Left hindlimb (tissue), 1 donor: ENCODE measurements around the gene ABCD2.
A peak's percentile ranks its signal among the peaks of the same experiment; 100 is the strongest.
"Not testable (repeated sequence)": the region's sequence is repeated elsewhere in the genome, so short reads cannot be mapped to it uniquely, and the experiment has no call there.

Experiments used
- DNase-seq: peaks from one replicate; pipeline ENCODE4 v3.0.0-alpha.2; 2018

The ABCD2 gene

DNA sequence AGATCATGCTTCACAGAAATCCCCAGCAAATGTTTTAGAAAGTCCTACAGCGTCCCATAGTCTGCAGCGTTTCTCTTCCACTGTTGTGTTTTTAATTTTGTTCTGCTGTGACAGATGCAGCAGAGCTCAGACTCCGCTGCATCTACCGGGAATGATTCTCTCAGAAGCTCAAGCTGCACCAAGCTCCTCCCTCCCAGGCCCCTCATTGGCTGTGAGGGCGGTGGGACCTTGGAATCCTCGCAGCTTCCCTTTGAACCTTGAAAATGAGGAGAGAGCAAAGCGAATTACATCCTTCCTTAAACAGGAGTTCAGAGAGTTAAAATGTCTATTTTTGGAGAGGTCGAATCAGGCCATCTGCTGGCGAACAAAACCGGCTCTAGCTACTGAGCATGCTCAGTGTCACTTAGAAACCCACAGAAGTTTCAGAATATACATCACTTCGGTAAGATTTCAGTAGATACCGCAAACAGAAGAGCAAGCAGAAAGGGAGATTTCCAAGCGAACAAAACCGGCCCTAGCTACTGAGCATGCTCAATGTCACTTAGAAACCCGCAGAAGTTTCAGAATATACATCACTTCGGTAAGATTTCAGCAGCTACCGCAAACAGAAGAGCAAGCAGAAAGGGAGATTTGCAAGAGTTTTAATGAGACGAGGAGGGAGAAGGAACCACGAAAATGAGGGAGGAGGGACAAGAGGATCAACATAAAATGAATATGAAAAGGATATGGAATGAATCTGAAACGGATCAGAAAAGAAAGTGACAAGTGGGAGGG, at the start of gene ABCD2:
Gene ABCD2, minus strand, starts transcription at position 144 of the 774 bp plus-strand sequence. CDS start 188 bp downstream, outside the sequence.
- peak; percentile 87 for DNase-seq

DNA sequence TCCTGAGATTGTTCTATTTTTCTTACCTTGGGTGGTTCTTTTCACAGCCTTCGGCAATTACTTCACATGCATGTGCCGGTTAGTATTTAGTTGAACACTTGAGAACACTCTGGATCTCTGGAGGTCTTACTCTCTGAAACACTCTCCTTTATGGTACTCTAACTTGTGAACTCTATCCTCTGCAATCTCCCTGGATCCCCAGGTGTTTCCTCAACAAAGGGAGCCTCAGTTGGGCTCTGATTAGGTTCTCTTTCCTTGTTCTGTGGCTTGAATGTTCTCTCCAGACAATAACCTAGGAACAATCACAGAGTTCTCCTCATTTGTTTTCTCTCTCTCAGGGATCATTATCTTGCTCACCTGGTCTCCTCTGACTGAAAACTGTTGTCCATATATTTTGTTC, 40.5 kb upstream of the ABCD2 start:
- no peak for DNase-seq

DNA sequence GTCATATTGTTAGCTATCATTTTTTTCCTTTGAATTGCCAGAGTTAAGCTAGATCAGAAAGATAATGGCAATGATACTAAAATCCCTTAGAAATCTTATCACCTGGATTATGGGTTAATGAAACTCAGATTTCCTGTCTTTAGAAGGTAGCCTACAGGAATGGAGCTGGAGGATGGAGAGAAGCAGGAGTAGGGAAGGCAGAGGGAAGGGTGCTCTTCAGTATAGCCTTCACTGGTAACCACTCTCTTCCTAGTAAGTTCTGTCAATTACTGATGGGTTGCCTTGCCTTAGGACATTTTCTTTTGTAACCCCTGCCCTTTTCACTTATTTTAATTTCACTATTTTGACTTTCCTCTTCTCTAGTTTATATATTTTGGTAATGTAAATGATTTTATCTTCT, 27.8 kb upstream of the ABCD2 start:
- no peak for DNase-seq

DNA sequence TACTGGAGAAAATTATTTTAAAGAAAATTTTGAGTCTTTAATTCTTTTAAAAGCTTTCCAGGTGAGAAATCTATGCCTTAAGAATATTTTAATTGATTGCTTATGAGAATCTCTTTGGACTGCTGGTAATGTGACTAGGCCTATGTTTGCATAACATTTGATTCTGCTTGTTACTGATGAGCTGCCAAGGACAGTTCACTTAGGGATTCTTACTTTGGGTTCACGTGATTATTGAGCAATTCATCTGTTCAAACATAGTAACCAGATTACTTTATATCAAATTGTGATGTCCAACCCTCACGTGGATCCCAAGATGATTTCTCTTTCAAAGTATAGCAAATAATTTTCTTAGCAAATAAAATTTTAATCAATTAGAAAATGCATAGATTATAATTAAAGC, 27.4 kb upstream of the ABCD2 start:
- DNase-seq: no peak

DNA sequence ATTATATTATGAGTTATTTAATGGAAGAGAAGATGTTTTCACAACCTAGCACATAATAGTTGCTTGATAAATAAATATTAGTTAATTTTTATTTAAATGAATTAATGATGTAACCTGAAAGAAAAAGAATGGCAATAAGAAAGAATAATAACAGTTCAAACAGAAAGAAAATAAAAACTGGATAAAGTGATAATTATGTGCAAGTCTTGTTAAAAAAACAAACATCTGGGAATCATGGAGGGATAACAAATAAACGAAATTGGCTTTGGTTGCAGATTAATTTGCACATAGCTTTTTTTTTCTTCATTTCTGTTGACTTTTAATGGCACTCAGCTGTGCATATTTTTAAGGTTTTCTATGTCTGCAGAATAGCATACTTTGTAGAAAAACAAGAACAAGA, 23.4 kb upstream of the ABCD2 start:
- DNase-seq: no peak

DNA sequence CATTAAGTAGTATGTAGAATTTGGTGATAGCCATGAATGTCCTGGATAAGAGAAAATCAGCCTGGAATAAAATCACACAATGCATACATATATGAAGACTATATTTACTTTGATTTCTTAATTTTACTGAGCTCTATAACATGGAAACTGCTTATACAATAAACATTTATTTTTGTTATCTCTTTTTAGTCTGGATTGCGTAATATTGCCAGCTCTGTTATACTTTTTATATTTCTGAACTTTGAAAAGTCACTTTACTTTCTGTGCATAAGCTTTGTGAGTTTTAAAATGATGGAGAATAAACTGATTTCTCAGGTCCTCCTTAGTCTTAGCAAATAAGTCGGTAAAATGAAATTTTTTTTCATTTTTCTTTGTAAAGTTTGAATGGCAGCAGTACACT, 19.2 kb upstream of the ABCD2 start:
- no peak for DNase-seq

DNA sequence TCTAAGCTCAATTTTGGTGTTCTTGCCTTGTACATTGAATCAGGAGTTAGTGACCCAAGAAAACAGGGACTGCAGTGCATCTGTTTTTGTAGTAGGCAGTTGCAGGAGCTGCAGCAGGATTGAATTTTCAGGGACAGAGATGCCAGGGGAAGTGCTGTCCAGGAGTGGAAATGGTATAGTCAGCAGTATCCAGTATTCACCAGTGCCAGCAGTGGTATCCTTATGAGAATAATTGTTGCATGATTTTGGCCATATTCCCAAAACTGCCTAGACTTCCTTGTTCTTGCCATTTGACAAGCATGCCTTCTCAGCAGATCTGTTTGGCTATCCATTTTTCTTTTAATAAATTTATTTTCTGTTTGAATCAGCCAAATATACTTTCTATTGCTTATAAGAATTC, 18.6 kb upstream of the ABCD2 start:
- DNase-seq: no peak

DNA sequence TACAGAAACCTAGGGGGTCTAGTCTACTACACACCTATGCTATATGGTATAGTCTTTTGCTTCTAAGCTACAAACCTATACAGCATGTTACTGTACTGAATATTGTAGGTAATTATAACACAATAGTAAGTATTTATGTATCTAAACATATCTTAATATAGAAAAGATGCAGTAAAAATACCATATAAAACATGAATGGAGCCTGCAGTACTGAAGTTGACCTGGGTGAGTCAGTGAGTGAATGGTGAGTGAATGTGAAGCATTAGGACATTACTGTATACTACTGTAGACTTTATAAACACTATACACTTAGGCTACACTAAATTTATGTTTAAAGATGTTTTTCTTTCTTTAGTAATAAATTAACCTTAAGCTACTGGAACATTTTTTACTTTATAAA, 13.1 kb upstream of the ABCD2 start:
- no peak for DNase-seq

DNA sequence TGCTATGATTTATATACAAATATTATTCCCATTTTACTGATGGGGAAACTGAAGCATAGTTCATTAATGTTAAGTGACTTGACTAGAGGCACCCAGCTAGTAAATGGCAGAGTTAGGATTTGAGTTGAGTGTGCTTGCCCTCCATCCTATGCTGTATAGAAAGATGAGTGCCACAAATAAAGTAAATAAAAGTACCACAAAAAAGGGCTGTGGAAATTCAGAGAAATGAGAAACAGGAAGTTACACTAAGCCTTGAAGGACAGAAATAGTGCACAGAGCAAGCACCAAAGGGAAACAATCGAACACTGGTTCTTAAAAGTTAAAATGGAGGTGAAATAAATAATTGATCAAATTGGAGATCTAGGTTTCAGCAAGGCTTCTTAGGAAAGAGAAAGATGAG, 9.2 kb upstream of the ABCD2 start:
- DNase-seq: no peak

DNA sequence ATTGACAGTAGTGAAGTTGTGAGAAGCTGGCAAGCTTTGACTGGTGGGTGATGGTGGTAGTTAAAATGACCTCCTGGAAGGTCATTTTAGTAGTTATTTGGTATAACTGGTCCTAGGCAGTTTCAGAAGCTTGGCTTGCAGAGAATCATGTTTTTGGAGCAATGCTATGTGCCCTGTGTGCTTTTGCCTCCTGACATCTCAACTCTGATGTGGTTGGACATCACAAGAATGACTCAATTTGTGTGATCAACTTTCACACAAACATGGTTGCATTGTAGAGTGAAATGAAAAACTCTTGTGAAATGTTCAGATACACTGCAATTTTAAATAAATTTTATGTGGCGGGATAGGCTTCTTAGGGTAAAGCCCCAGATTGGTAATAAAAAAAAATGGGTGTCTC, 8.3 kb upstream of the ABCD2 start:
- DNase-seq: no peak

DNA sequence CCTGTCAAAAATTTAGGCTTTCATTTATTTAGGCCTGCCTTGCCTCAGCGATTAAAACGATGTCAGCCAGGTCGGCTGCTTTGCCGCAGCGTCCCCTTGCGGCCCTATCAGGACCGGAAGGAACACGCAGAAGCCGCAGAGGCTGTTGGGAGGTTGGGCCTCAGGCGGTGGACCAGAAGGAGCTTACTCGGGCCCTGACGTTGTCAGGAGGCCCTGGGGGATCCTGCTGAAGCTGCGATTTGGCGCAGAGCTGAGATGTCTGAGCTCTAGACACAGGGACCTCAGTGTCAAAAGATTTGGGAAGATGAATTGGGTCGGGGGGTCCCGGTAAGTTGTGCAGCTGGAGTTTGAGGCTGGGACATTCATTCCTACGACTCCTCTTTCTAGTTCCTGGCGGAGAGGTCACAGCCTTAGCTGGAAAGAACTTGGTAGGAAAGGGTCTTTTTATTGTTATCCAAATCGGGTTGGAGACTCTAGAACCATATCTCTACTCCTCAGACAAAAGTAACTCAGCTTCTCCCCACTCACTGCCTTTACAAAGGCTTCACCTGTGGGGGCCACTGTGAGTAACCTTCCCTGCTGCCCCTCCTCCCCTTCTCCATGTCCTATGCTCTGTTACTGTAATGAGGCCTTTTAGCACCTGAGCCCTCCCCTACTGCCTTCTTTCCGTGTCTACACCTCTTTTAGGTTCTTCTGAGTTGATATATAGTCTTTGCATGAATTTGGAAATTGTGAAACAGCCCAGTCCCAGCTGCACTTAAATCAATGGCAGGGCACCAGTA, 6.6 kb upstream of the ABCD2 start:
- DNase-seq: no peak

DNA sequence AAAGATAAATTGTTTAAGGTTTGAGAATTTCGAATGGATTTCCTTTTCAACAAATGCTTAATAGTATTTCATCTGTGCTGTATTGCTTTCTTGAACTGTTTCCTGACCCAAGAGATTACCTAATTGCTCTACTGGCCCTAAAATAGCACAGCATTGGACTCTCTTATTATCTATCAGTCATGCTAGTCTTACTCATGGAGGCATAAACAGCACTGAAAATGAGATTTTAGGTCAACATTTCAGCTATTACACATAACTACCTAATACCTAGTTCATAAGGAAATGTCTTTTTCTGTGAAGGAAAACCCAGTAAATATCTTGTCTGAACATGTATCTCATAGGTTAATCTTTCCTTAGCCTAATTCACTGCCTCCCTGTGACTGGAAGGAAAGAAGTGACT, 4.3 kb upstream of the ABCD2 start:
- no peak for DNase-seq

DNA sequence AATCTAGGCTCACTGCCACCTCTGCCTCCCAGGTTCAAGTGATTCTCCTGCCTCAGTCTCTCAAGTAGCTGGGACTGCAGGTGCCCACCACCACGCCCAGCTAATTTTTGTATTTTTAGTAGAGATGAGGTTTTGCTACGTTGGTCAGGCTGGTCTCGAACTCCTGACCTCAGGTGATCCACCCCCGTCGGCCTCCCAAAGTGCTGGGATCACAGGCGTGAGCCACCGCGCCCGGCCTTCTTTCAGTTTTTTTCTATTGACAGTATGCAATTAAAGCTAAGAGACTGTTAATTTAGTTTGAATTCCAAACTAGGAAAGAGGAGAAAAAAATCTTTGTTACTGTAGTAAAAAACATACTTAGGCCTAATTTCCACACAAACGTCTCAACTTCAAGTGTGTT, 3.6 kb upstream of the ABCD2 start:
- not testable (repeated sequence) for DNase-seq

DNA sequence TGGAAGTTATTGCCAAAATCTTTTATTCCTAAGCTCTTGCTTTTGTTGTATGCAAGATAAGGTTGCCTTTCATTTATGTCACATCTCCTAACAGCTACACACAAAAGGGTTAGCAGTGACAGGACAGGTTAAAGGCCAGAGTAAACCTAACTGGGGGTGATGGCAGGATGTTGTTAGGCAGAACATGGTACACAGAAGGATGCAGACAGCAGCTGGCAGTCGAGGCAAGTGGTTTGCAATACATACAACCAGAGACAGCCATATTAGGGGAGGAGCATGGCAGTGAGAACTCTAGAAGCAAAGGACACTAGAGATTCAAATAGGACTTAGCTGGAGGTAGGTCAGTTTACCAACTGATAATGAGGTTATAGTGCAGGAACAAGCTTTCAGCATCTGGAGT, 2.7 kb upstream of the ABCD2 start:
- no peak for DNase-seq

DNA sequence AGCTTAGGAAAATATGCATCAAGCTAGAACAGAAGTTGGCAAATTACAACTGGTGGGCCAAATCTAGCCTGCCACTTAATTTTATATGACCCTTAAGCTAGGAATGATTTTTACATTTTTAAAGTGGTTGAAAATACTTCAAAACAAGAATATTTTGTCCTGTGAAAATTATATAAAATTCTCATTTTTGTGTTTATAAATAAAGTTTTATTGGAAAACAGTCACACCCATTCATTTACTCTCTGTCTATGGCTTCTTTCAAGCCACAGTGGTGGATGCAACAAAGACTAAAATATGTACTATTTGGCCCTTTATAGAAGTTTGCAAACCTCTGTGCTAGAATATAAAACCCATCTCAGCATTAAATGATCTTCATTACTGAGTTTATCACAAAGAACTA, 2.1 kb upstream of the ABCD2 start:
- DNase-seq: no peak

DNA sequence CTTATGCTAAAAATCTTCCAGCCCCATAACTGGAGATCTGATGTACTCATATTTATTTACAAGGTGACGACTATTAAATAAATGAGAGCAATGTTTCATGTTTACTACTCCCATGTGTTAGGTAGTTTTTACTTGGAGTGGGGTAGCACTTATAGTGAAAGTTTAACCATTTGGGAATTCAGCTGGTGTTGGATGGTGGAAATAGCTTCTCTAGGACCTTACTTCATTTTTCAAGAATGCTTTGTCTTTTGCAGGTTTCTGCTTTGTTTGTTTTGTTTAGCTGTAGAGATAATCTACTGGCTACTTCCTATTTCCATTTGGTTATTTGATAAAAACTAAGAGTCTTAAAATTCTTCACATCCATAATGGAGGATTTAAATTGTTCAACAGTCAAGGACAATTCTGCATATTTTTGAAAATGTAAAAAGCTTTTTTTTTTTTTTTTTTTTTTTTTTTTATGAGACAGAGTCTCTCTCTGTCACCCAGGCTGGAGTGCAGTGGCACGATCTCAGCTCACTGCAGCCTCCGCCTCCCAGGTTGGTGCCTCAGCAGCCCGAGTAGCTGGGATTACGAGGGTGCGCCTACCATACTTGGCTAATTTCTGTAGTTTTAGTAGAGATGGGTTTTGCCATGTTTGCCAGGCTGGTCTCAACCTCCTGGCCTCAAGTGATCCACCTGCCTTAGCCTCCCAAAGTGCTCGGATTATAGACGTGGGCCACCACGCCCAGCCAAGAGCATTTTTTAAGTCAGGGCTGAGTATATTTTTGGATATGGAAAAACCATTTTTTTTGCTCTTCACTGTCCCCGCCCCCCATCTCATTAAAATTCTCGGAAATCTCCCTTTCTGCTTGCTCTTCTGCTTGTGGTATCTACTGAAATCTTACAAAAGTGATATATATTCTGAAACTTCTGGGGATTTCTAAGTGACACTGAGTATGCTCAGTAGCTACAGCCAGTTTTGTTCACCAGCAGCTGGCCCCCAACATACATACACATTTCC, 1.4 kb upstream of the ABCD2 start:
- DNase-seq: no peak

DNA sequence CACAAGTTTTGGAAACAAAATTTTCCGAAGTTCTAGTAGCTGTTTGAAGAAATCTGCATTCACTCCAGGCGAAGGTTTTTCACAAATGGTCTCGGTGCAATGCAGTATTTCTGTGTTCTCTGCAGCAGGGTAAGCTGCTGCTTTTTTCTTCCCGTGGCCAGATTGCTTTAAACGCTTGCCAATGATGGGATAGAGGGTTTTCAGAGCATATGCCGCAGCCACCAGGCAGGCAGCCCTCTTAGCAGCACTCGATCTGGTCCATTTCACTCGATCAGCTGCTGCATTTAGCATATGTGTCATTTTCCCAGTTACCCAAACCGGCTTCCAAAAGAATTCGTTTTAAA, 315 bp downstream of the ABCD2 start:
- no peak for DNase-seq

DNA sequence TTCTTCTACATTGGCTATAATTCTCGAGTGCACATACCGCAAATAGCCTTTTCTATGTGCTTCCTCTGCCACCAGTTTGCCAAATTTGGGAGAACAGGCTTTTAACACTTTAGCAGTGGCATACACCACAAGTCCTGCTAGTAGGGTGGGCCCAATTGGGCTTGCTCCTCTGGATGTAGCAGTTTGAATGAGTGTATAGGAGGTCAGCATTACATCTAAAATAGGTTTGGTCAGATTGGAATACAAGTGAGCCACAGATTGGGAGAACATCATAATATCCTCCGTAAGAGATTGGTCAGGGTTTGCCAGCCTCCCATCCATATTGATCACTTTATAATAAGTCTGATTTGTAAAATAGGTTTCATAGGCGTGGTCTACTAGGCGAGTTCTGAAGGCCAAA, 902 bp downstream of the ABCD2 start:
- no peak for DNase-seq

DNA sequence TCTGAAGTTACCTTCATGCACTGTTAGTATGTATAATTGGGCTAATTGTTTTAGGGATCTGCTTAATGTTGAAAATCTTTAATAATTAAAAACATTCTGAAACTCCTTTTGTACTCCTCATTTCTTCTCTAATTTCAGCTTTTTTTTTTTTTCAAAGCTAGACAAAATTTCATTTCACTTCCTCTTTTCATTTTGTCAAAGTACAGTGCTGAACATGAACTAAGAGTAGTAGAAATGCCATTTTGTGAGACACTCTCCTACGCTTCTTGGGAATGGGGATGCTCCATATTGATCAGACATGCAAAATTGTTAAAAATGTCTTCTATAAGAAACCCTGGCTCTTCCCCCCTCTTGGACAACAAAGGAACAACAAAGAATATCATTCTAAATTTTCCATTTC, 1.7 kb downstream of the ABCD2 start:
- DNase-seq: no peak

DNA sequence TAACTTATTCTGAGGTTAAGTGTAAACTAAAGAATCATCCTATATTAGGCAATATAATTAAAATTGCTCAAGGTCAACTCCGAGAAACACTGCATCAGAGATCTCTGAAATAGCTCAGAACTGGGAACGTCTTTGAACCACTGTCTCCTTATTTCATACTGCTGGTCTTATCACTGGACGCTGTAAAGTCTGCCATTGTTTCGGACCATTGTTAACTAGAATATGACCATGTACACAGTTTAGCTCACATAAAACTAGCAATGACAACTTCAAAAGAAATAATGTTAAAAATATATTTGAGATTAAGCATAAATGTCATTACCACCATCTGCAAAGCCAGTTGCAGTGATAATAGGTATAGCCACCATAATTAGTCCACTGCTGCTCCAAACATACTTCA, 2.9 kb downstream of the ABCD2 start:
- no peak for DNase-seq

DNA sequence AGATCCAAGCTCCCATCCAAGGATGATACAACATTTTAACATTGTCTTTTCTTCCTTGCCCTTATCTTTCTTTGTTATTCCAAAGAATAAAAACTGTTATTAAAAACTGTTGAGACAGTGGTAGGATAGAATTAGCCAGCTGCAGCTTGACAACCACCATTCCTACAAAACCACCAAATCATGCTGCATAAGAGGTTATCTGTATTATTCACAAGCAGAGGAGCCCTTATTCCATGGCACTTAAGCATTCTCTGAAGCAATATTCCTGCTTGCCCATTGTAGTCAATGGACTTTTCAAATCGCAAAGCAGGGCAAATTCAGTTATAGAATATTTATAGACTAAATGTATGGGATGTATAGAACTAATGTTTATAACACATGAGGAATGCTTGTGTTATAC, 3.4 kb downstream of the ABCD2 start:
- no peak for DNase-seq

DNA sequence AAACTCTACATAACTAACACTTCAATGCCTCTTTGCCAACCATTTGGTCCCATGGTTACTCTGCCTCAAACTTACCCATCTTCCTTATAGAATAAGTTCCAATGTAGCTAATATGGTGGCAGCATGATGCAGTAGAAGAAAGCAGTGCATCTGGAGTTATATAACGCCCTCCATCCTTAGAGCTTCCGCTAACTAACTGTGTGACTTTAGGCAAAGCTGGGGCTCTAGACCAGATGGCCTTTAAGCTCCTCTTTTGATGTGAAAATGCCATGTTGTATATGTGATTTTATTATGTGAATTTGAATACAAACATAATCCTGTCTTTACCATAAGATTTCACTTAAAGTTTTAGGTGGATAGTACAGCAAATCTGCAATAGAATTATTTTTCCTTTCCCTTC, 6.1 kb downstream of the ABCD2 start:
- DNase-seq: no peak

DNA sequence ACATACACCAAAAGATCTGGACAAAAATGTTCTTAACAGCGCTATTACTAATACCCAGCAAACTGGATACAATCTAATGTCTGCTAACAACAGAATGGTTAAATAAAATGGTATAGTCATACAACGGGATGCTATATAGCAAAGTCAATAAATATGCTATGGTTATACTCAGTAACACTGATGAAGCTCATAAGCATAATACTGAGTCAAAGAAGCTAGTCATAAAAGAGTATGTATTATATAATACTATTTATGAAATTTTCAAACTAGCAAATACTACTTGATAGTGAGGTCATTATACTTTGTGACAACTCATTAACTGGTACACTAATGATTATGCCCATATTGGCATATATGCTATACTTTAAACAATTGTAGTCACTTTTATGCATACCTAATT, 7.4 kb downstream of the ABCD2 start:
- DNase-seq: no peak
